SK-N-MC (cell line): ENCODE results near the gene F2RL2.

Experiments
- DNase-seq: peaks from one replicate; pipeline ENCODE4 v3.0.0-alpha.2; 2011; ENCODE audit warnings: low read depth, low spot score
- H3K27ac ChIP-seq: fragments of 200-600 bp; sonication (generic); 2 replicates; pipeline ENCODE4 v1.5.1; 2016; ENCODE audit warnings: mixed run types
- H3K36me3 ChIP-seq: fragments of 200-600 bp; sonication (generic); 2 replicates; pipeline ENCODE4 v1.6.1; 2017; ENCODE audit warnings: antibody characterized with exemption, low read length, mixed read lengths; ENCODE audit not compliant: insufficient read depth
- H3K4me3 ChIP-seq: fragments of 200-600 bp; sonication (generic); 2 replicates; pipeline ENCODE4 v1.5.1; 2016
- H3K9ac ChIP-seq: fragments of 200-600 bp; sonication (generic); 2 replicates; pipeline ENCODE4 v1.8.0; 2017; ENCODE audit warnings: mixed run types, mixed read lengths; ENCODE audit not compliant: insufficient read length
- H3K9me3 ChIP-seq: fragments of 200-600 bp; sonication (generic); 2 replicates; pipeline ENCODE4 v1.6.1; 2017; ENCODE audit warnings: low read depth, mild to moderate bottlenecking, antibody characterized with exemption, low read length, moderate library complexity, mixed read lengths
- EZH2 ChIP-seq: fragments of 200-600 bp; sonication (generic); IDR thresholded peaks from one replicate; pipeline ENCODE4 v1.6.1; 2017; ENCODE audit warnings: antibody characterized with exemption
- FOXP2 ChIP-seq: optimal IDR thresholded peaks from 2 replicates; pipeline ENCODE3; 2011; ENCODE audit warnings: mild to moderate bottlenecking, moderate library complexity; ENCODE audit not compliant: insufficient read depth; ENCODE audit errors: extremely low read length, control extremely low read depth
- POLR2AphosphoS5 ChIP-seq: IDR thresholded peaks from 2 replicates; pipeline ENCODE4 v1.6.1; 2012; ENCODE audit warnings: mild to moderate bottlenecking, low read depth, low read length, borderline replicate concordance

F2RL2 gene

GRCh38 chr5:76657683-76658311 lies 34.6 kb upstream of the F2RL2 start:
- Histone ChIP-seq H3K9ac (no peak overlapping the region), H3K27ac (no peak overlapping the region), H3K4me3 (no peak overlapping the region), H3K9me3 (no peaks in the 10 kb centered on the region), H3K36me3 (peaks cover 20% of the 10 kb centered on the region)
- no peak for DNase-seq
- TF ChIP-seq EZH2, result no peak
- no peak for TF ChIP-seq POLR2AphosphoS5
- no peak for TF ChIP-seq FOXP2

GRCh38 chr5:76657091-76657490 lies 33.9 kb upstream of the F2RL2 start:
- Histone ChIP-seq H3K36me3 (peaks cover 20% of the 10 kb centered on the region), H3K27ac (no peak overlapping the region), H3K4me3 (no peak overlapping the region), H3K9me3 (no peaks in the 10 kb centered on the region), H3K9ac (no peak overlapping the region)
- DNase-seq, result no peak
- TF ChIP-seq FOXP2 (no peak), EZH2 (no peak), POLR2AphosphoS5 (no peak)

- Histone ChIP-seq H3K9me3 (peaks cover 8% of the 10 kb centered on the region; the same call in 1 of the 2 replicates), H3K36me3 (peaks cover 13% of the 10 kb centered on the region; the same call in 1 of the 2 replicates), H3K9ac (no peak overlapping the region), H3K27ac (no peak overlapping the region), H3K4me3 (no peak overlapping the region)
- no peak for TF ChIP-seq POLR2AphosphoS5
- TF ChIP-seq EZH2, result no peak
- no peak for TF ChIP-seq FOXP2
- DNase-seq, result no peak
Observed at GRCh38 chr5:76652809-76653414, 29.7 kb upstream of the F2RL2 start.

- Histone ChIP-seq H3K4me3 (no peak overlapping the region), H3K27ac (no peak overlapping the region), H3K9ac (no peak overlapping the region), H3K36me3 (peaks cover 10% of the 10 kb centered on the region; the same call in 1 of the 2 replicates), H3K9me3 (peaks cover 8% of the 10 kb centered on the region; the same call in 1 of the 2 replicates)
- no peak for TF ChIP-seq EZH2
- no peak for TF ChIP-seq FOXP2
- TF ChIP-seq POLR2AphosphoS5, result no peak
- DNase-seq, result no peak
Observed at GRCh38 chr5:76649140-76649539, 25.9 kb upstream of the F2RL2 start.

- TF ChIP-seq EZH2 (no peak), POLR2AphosphoS5 (no peak), FOXP2 (no peak)
- no peak for DNase-seq
- H3K36me3 ChIP-seq, result peaks cover 12% of the 10 kb centered on the region; the same call in 1 of the 2 replicates
Observed at GRCh38 chr5:76643371-76643770, 20.2 kb upstream of the F2RL2 start.

GRCh38 chr5:76642390-76643040 lies 19.3 kb upstream of the F2RL2 start:
- no peak for DNase-seq
- Histone ChIP-seq H3K4me3 (no peak overlapping the region), H3K9ac (no peak overlapping the region), H3K9me3 (no peaks in the 10 kb centered on the region), H3K27ac (no peak overlapping the region), H3K36me3 (peaks cover 3% of the 10 kb centered on the region; the same call in 1 of the 2 replicates)
- TF ChIP-seq POLR2AphosphoS5 (no peak), EZH2 (no peak), FOXP2 (no peak)

More at GRCh38 chr5:76643371-76643770, 20.2 kb upstream of the F2RL2 start:
- Histone ChIP-seq H3K9ac (no peak overlapping the region), H3K9me3 (no peaks in the 10 kb centered on the region), H3K4me3 (no peak overlapping the region), H3K27ac (no peak overlapping the region)

- 0 out of 2 replicates have a peak, but pooled peaks cover 3% of the 10 kb centered on the region for H3K36me3 ChIP-seq
- H3K9me3 ChIP-seq, result no peaks in the 10 kb centered on the region
- H3K4me3 ChIP-seq, result no peak overlapping the region
- DNase-seq, result peak; percentile 51
- no peak overlapping the region for H3K27ac ChIP-seq
- TF ChIP-seq POLR2AphosphoS5 (no peak), FOXP2 (no peak), EZH2 (no peak)
- no peak overlapping the region for H3K9ac ChIP-seq
Observed at GRCh38 chr5:76641514-76642120, 18.4 kb upstream of the F2RL2 start.

- DNase-seq, result no peak
- H3K9me3 ChIP-seq, result no peaks in the 10 kb centered on the region
- 0 out of 2 replicates have a peak, but pooled peaks cover 3% of the 10 kb centered on the region for H3K36me3 ChIP-seq
- TF ChIP-seq FOXP2 (no peak), EZH2 (no peak), POLR2AphosphoS5 (no peak)
- no peak overlapping the region for H3K4me3 ChIP-seq
- H3K9ac ChIP-seq, result no peak overlapping the region
- no peak overlapping the region for H3K27ac ChIP-seq
Observed at GRCh38 chr5:76638479-76638878, 15.3 kb upstream of the F2RL2 start.
